Neural cell (in vitro differentiated cells): Measurements from ENCODE around the gene ANXA4. TPM values are rescaled to one million over a fixed set of nuclear protein-coding genes. Genes with fewer than 3 reads are reported as not detected.

Experiments
- H2AFZ ChIP-seq: fragments of 200-600, 300-800 bp; sonication (generic), shearing (Covaris generic); 2 replicates; pipeline ENCODE4 v1.6.0; 2014; ENCODE audit warnings: low read depth, mild to moderate bottlenecking, antibody characterized with exemption, low read length, moderate library complexity
- H3F3A ChIP-seq: fragments of 200-600 bp; shearing (Covaris generic); 2 replicates; pipeline ENCODE4 v1.6.1; 2016; ENCODE audit warnings: mild to moderate bottlenecking, moderate library complexity, mixed read lengths, antibody characterized with exemption, low read length; ENCODE audit not compliant: insufficient read depth, poor library complexity, severe bottlenecking
- H3K27ac ChIP-seq: fragments of 200-600, 300-800 bp; sonication (generic), shearing (Covaris generic); 2 replicates; pipeline ENCODE4 v1.5.1; 2014; ENCODE audit warnings: mild to moderate bottlenecking, low read length, moderate library complexity
- H3K27me3 ChIP-seq: fragments of 300-800, 200-600 bp; sonication (generic), shearing (Covaris generic); 2 replicates; pipeline ENCODE4 v1.6.0; 2014; ENCODE audit warnings: mild to moderate bottlenecking, low read depth, low read length, moderate library complexity; ENCODE audit not compliant: insufficient read depth
- H3K36me3 ChIP-seq: fragments of 300-800, 200-600 bp; sonication (generic), shearing (Covaris generic); 2 replicates; pipeline ENCODE4 v1.5.1; 2014; ENCODE audit warnings: mild to moderate bottlenecking, antibody characterized with exemption, low read length, moderate library complexity; ENCODE audit not compliant: insufficient read depth
- H3K4me2 ChIP-seq: fragments of 300-800, 200-600 bp; sonication (generic), shearing (Covaris generic); 2 replicates; pipeline ENCODE4 v1.6.0; 2014; ENCODE audit warnings: mild to moderate bottlenecking, low read length
- H3K4me3 ChIP-seq: fragments of 300-800, 200-600 bp; sonication (generic), shearing (Covaris generic); 2 replicates; pipeline ENCODE4 v1.5.1; 2014; ENCODE audit warnings: mild to moderate bottlenecking, low read length, moderate library complexity
- H3K79me2 ChIP-seq: fragments of 200-600 bp; shearing (Covaris generic); replicated peaks from 2 replicates; pipeline ENCODE4 v1.6.0; 2014; ENCODE audit warnings: mild to moderate bottlenecking, low read length, moderate library complexity; ENCODE audit not compliant: insufficient read depth
- H3K9ac ChIP-seq: fragments of 300-800, 200-600 bp; sonication (generic), shearing (Covaris generic); 2 replicates; pipeline ENCODE4 v1.6.1; 2016; ENCODE audit warnings: mild to moderate bottlenecking, low read length, mixed read lengths
- H3K9me2 ChIP-seq: fragments of 200-600 bp; shearing (Covaris generic); 2 replicates; pipeline ENCODE4 v1.6.1; 2016; ENCODE audit warnings: mild to moderate bottlenecking, low read length, mixed read lengths; ENCODE audit not compliant: insufficient read depth
- H3K9me3 ChIP-seq: fragments of 200-600, 300-800 bp; sonication (generic), shearing (Covaris generic); 2 replicates; pipeline ENCODE4 v1.6.1; 2016; ENCODE audit warnings: mild to moderate bottlenecking, mixed run types, low read length, moderate library complexity, mixed read lengths
- H4K20me1 ChIP-seq: fragments of 200-600 bp; shearing (Covaris generic); 2 replicates; pipeline ENCODE4 v1.6.1; 2016; ENCODE audit warnings: mild to moderate bottlenecking, mixed run types; ENCODE audit not compliant: insufficient read depth
- CTCF ChIP-seq: fragments of 450-650 bp; IDR thresholded peaks from 2 replicates; pipeline ENCODE4 v1.5.1; 2014; ENCODE audit warnings: antibody characterized with exemption, mild to moderate bottlenecking, moderate library complexity; ENCODE audit not compliant: poor library complexity, severe bottlenecking
- EP300 ChIP-seq: fragments of 450-650 bp; conservative IDR thresholded peaks from 2 replicates; pipeline ENCODE4 v1.6.1; 2014; ENCODE audit warnings: antibody characterized with exemption, mild to moderate bottlenecking, moderate library complexity; ENCODE audit not compliant: poor library complexity, severe bottlenecking
- EZH2 ChIP-seq: fragments of 200-600, 300-800 bp; shearing (Covaris generic), sonication (generic); IDR thresholded peaks from 2 replicates; pipeline ENCODE4 v1.6.1; 2014; ENCODE audit warnings: antibody characterized with exemption, low read length, borderline replicate concordance, mild to moderate bottlenecking; ENCODE audit not compliant: insufficient read depth, poor library complexity, severe bottlenecking
- MXI1 ChIP-seq: fragments of 450-650 bp; conservative IDR thresholded peaks from 2 replicates; pipeline ENCODE4 v1.6.1; 2014; ENCODE audit warnings: antibody characterized with exemption, mild to moderate bottlenecking; ENCODE audit not compliant: poor library complexity, severe bottlenecking
- POLR2AphosphoS5 ChIP-seq: IDR thresholded peaks from 2 replicates; pipeline ENCODE4 v1.6.1; 2012
- RAD21 ChIP-seq: fragments of 450-650 bp; conservative IDR thresholded peaks from 2 replicates; pipeline ENCODE4 v1.6.1; 2014; ENCODE audit warnings: antibody characterized with exemption, mild to moderate bottlenecking, moderate library complexity
- REST ChIP-seq: IDR thresholded peaks from 2 replicates; pipeline ENCODE4 v1.6.1; 2012; ENCODE audit warnings: borderline replicate concordance
- SMC3 ChIP-seq: fragments of 450-650 bp; conservative IDR thresholded peaks from 2 replicates; pipeline ENCODE4 v1.6.1; 2014; ENCODE audit warnings: antibody characterized with exemption, mild to moderate bottlenecking, moderate library complexity; ENCODE audit not compliant: poor library complexity
- TAF1 ChIP-seq: IDR thresholded peaks from 2 replicates; pipeline ENCODE4 v1.6.1; 2012; ENCODE audit warnings: low read depth
- polyA plus RNA-seq: library from polyadenylated mRNA; depleted of rRNA; stranded (reverse); fragments of >200 nt; gene quantifications from 2 replicates; pipeline ENCODE4 v1.2.3, GENCODE V29; 2014

ANXA4 gene
- polyA plus RNA-seq, 1 donor from 2014 or later = 1.8 TPM

GRCh38 chr2:69798290-69798908 lies 56.5 kb downstream of the ANXA4 start:
- Histone ChIP-seq H3K4me2 (no peak overlapping the region), H3K79me2 (no peaks in the 10 kb centered on the region), H3F3A (no peaks in the 10 kb centered on the region), H3K27ac (no peak overlapping the region), H3K4me3 (no peak overlapping the region), H4K20me1 (no peaks in the 10 kb centered on the region), H3K9ac (no peak overlapping the region), H3K27me3 (no peaks in the 10 kb centered on the region), H2AFZ (no peak overlapping the region), H3K9me2 (no peaks in the 10 kb centered on the region), H3K36me3 (no peaks in the 10 kb centered on the region), H3K9me3 (no peaks in the 10 kb centered on the region)
- TF ChIP-seq REST (no peak), EP300 (no peak), CTCF (no peak), EZH2 (no peak), RAD21 (no peak), SMC3 (no peak), TAF1 (no peak), POLR2AphosphoS5 (no peak)

- no peaks in the 10 kb centered on the region for H3F3A ChIP-seq
- no peaks in the 10 kb centered on the region for H3K79me2 ChIP-seq
- H3K27ac ChIP-seq = no peak overlapping the region
- H3K9me3 ChIP-seq = no peaks in the 10 kb centered on the region
- no peak overlapping the region for H3K4me2 ChIP-seq
- H3K4me3 ChIP-seq = no peak overlapping the region
- H4K20me1 ChIP-seq = no peaks in the 10 kb centered on the region
- TF ChIP-seq MXI1 (no peak), POLR2AphosphoS5 (no peak), EP300 (no peak), SMC3 (no peak), CTCF (no peak), EZH2 (no peak), REST (no peak), TAF1 (no peak), RAD21 (no peak)
- H3K27me3 ChIP-seq = no peaks in the 10 kb centered on the region
- no peak overlapping the region for H3K9ac ChIP-seq
- H3K36me3 ChIP-seq = no peaks in the 10 kb centered on the region
- no peaks in the 10 kb centered on the region for H3K9me2 ChIP-seq
- no peak overlapping the region for H2AFZ ChIP-seq
Measured at GRCh38 chr2:69798909-69799526, 57.1 kb downstream of the ANXA4 start.
